CMK (cell line): ENCODE results near the gene SBSN.
"Not testable (repeated sequence)": the region's sequence is repeated elsewhere in the genome, so short reads cannot be mapped to it uniquely, and the experiment has no call there.

Experiments
- DNase-seq: peaks from one replicate; pipeline ENCODE4 v3.0.0-alpha.2; 2010; ENCODE audit warnings: low read depth

The SBSN gene

DNA sequence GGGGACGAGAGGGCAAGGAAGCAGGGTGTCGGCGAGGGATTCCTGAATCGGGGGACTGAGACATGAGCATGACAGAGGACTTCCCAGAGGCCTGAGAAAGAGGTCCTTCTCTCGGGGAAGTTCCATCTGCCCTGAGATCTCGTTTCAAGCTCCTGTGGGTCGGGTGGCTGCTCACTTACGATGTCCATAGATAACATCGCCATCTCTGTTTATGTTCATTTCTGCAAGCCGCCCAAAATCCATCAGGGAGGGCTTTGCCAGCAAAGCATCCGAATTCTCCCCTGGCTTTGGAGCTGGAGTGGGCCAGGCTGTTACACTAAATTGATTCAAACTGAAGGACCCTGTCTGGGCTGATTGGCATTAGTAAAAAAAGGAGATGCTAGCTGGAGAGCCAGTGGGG lies 20.6 kb downstream of the SBSN start:
- DNase-seq = no peak

- no peak for DNase-seq
Observed at GRCh38 chr19:35506011-35506410, 22.1 kb downstream of the SBSN start.

DNA sequence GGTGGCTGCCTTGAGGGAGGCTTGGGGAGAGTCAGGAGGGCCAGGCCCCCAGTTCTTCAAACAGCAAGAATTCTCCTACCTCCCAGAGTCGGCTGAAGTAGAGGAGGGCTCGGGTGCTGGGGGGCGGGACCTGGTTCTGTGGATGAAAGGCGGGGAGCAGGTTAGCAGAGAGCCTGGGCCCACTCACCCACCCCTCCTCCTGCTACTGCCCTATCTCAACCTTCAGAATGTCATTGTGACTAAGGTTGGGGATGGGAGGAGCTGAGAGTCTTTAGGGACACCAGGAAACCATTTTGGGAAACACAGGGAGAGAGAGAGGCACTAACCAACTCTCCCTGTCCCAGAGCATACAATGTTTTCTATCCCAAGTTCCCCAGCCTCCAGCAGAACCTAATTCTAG lies 25.4 kb downstream of the SBSN start:
- DNase-seq = no peak

DNA sequence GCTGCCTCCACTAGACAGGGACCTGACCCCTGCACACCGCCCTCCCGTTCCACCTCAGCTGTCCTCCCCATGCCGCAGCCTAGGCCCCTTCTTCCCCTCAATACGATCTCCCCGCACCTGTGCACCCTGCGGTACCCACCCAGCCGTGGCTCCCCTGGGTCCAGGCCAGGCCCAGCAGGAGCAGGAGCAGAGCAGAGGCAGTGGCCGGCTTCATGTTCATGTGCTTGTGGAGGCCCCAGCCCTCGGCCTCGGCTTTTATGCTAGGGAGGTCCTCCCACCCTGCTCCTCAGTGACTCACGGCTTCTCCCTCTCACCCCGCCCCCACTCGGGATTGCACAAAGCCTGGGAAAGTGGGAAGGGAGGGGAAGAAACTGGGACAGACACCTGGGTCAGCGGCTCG lies 26.4 kb downstream of the SBSN start:
- no peak for DNase-seq

GRCh38 chr19:35500611-35501010 lies 27.5 kb downstream of the SBSN start:
- no peak for DNase-seq

GRCh38 chr19:35498984-35499527 lies 29.1 kb downstream of the SBSN start:
- DNase-seq = no peak

DNA sequence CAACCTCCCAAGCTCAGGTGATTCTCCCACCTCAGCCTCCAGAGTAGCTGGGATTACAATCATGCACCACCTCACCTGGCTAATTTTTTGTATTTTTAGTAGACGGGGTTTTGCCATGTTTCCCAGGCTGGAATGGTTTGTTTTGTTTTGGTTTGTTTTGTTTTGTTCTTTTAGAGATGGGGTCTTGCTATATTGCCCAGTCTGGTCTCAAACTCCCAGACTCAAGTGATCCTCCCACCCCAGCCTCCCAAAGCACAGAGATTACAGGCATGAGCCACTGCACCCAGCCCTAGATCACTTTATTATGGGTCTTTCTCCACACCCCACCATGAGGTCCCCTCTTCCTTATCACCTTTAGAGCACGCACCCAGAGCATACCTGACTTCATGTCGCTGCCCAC lies 29.9 kb downstream of the SBSN start:
- DNase-seq = no peak

DNA sequence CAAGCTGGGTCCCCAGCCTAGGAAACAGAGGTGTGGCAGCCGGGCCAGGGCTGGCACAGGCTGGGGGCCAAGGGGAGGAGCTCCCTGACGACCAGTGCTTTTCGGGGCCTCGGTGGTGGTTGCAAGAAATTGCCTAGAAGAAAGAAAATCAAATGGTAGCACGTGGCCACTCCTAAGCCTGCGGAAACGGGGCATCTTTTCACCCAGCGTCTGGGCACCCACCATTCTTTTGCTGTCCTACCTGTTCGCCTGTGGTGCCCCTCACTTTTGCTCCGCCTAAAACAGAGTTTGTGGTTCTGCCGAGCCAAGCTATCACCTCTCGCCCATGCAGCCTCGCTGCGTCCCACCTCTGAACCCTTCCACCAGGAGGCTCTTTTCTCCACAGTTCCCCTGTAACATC lies 30.7 kb downstream of the SBSN start:
- DNase-seq = no peak

GRCh38 chr19:35495107-35496064 lies 32.7 kb downstream of the SBSN start:
- peak; percentile 32 for DNase-seq

DNA sequence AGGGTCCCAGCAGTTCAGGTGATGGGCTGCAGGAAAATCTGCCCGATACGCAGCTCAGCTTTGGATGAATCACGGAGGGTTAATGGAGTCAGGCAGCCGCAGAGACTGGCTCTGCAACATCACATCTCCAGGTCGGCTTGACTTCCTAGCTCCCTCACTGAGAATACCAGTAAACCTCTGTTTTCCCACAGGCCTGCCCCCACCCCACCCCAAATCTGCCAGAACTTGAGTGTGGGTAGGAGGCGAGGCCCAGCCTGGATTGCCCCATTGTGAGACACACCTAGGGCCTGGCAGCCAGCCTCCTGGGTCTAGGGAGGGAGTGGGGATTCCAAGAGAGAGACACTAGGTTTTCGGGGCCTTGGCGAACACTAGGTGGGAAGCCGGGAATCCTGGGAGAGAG lies 34.1 kb downstream of the SBSN start:
- no peak for DNase-seq

GRCh38 chr19:35491836-35492360 lies 36.2 kb downstream of the SBSN start:
- DNase-seq = no peak

DNA sequence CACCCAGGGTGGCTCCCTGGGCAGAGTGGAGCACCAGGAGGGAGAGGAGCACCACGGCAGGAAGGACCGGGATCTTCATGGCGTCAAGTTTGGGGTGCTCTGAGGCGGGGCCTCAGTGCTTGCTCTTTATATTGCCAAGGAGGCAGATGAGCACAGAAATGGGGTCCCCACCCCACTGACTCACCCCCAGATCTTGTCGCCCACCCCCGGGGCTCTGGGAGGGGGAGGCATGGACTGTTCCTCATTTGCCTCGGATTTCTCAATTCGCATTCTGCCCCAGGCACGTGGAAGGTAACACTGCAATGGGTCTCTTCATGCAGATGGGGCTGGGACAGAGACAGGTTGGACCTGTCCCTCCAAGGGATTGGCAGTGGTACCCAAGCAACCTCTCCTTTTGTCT lies 37.7 kb downstream of the SBSN start, which contains the start of gene KRTDAP:
Gene KRTDAP (minus strand): TSS at position 101 of the 400 bp plus-strand sequence. CDS start 22 bp downstream, at position 79.
- DNase-seq = no peak

GRCh38 chr19:35488677-35489076 lies 39.4 kb downstream of the SBSN start:
- no peak for DNase-seq

DNA sequence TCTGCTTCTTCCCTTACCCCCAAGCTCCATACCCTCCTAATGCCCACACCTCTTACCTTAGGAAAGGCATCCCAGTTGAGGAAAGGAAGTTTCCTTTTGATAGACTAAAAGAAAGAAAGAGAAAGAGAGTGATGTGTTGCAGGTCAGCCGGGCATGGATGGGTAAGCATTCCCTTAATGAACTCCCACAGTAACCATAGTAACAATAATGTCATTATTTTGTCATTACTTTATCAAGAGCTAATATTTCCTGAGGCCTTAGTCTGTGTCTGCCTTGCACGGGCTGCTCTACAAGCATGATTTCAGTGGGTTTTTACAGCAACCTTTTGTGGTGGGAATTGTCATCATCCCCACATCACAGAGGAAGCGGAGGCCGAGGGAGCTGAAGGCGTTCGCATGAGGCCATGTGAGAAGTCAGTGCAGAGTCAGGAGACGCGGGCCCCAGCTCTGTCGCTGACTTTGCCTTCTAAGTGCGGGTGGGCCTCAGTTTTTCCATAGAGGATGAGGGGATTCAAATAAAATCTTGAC lies 40.4 kb downstream of the SBSN start:
- DNase-seq = no peak

DNA sequence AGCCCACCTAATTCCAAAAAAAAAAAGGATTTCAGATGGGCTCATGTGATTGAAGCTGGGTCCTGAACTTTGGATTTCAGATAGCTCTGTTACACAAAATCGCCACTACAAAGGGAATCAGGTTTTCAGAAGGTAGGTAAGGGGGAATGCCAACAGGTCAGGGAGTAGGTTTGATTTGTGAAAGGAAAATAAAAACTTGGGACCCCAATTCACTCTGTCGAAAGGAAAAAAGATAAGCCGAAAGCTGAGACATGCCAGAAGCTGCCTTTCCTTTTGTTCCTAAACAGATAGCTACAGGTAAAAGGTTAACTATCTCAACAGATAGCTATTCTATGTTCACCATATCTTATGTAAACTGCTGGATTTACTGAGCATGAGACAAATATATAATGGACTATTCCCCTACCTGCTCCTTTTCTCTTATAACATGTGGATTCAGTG lies 41.8 kb downstream of the SBSN start:
- no peak for DNase-seq

- no peak for DNase-seq
Observed at GRCh38 chr19:35484252-35485036, 43.7 kb downstream of the SBSN start.

- DNase-seq = no peak
Observed at GRCh38 chr19:35483089-35483488, 45.0 kb downstream of the SBSN start.

GRCh38 chr19:35478794-35479677 lies 49.1 kb downstream of the SBSN start:
- DNase-seq = no peak

- no peak for DNase-seq
Observed at GRCh38 chr19:35476149-35476548, 52.0 kb downstream of the SBSN start.

GRCh38 chr19:35474594-35474993 lies 53.5 kb downstream of the SBSN start:
- DNase-seq = not testable (repeated sequence)

GRCh38 chr19:35474104-35474503 lies 54.0 kb downstream of the SBSN start:
- no peak for DNase-seq
